ENCODE data around the gene ACSL6.

ACSL6 gene

DNA sequence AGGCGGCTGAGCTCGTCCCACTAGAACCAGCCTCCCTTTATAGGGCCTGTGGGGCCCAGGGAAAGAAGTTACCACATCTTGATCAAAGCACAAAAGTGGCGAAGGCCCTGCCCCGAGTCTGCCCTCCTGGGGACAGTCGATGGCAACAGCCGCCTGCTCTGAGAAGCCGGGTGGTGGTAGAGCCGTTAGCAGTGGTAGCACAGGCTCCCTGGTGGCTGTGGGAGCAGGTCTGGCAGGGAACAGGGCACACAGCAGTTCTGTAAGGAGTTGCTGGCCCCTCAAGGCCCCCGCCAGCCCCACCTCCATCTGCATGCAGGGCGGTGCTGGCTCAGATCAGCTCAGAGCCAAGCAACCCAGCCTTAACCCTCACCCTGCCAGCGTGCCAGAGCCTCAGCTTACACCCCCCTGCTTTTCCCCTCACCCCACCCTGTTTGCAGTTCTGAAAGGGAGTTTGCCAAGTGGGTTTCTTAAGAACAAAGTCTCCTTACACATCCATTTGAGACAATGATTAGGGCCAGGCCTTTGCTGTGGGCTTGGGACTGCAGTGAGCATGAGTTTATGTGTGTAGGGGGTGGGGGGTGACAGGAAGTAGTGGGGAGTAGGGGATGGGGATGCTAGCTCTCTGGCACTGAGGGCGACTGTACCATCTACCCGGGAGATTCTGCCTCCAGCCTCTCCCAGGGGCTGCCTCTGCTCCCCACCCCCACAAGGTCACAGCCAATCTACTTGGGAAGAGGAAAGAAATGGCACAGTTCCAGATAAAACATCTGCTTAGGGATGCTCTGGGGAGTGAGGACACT is 11.8 kb downstream of the ACSL6 start:
- no peak for DNase-seq (ENCODE audit: low spot score)

DNA sequence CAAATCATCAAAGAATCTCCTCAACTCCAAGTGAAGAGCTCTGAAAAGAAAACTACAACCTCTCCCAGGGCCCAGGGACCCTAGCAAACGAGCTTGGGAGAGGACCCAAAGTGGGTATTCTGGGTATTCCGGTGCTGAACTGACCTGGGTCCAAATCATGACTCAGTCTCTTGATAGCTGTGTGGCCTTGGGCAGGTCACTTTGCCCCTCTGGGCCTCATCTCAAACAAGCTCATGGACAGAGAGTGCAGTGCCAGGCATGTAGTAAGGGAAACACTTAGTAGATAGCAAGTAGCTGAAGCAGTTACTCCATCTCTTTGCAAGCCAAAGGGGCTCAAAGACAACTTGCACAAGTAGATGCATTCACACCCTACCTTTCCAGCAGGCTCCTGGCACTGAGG is 12.4 kb downstream of the ACSL6 start:
- no peak for DNase-seq (ENCODE audit: low spot score)

DNA sequence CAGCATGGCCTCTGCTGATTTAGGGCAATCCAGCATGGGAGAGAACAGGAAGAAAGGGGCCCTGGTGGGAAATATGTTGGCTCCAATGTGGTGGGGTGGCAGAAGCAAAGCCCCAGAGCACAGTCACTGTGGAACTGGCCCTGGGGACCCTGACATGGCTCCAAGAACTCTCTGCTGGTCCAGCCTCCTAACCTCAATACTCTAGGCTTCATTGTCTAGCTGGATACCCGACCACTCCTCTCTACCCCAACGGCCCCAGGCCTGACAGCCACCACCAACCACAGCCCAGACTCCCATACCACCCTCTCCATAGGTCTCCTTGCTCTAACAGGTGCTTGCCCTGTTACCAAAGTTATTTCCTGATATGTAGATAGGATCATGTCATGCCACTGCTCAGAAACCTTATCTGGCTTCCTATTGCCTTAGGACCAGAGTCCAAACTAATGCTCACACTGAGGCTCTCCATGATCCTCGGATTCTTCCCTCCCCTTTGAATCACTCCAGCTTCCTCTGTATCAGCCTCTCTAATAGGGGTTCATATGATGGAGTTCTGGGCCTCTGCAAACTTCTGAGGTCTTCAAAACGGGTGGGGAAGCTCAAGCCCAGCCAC is 12.9 kb downstream of the ACSL6 start:
- no peak for DNase-seq (ENCODE audit: low spot score)

- DNase-seq (ENCODE audit: low spot score) = no peak
Observed at GRCh38 chr5:131997727-131998117, 13.7 kb downstream of the ACSL6 start.

DNA sequence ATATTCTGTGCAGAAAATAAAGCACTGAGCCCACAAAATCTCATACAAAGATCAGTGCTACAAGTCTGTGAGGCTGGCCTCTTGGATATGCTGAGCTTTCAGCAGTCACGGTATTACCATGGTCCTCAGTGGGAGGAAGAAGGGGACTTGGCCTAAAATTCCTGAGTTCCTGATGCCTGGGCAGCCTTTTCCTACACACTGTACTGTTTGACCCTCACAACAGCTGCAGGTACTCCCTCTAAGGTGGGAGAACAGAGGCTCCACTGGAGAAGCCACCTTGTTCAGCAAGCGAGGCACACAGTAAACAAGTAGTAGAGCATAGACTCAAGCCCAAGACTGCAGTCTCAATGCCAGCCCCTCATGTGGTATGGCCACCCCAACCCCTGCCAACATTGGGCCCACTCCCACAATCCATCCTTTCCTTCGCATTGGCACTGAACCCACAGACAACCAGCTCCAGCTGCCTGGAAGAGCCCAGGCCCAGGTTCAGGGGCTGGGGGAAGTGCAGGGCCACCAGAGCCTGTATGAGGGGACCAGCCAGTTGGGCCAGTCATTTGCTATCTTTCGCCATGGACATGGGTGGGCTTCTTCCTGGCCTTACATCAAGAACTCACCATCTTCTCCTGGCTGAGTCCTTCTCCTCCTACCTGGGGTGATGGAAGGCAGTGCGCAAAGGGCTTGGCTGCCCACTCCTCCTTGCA is 14.3 kb downstream of the ACSL6 start:
- no peak for DNase-seq (ENCODE audit: low spot score)

- peak; percentile 6 for DNase-seq (ENCODE audit: low spot score)
Observed at GRCh38 chr5:131996210-131997025, 15.0 kb downstream of the ACSL6 start.

GRCh38 chr5:131994533-131995226 is 16.8 kb downstream of the ACSL6 start:
- no peak for DNase-seq (ENCODE audit: low spot score)

- DNase-seq (ENCODE audit: low spot score) = no peak
Observed at GRCh38 chr5:131994090-131994489, 17.4 kb downstream of the ACSL6 start.

DNA sequence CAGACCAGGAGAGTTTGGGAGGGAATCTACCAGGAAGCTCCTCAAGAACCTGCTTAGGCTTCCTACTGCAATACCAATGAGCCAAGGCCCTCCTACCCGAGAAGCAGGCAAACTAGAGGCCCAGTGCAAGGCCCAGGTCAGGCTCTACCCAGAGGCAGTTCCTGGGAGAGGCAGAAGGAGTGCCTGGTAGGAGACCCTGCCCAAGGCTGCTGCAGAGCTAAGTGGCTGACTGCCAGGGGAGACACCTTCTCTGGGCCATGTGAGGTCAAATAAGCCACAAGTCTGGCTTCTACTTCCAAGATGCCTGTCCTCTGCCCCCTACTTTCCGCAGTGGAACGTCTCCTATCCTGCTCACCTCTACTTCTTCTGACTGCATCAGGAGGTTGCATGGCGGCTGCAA is 17.8 kb downstream of the ACSL6 start:
- DNase-seq (ENCODE audit: low spot score) = no peak

GRCh38 chr5:131992370-131992769 is 19.1 kb downstream of the ACSL6 start:
- no peak for DNase-seq (ENCODE audit: low spot score)

DNA sequence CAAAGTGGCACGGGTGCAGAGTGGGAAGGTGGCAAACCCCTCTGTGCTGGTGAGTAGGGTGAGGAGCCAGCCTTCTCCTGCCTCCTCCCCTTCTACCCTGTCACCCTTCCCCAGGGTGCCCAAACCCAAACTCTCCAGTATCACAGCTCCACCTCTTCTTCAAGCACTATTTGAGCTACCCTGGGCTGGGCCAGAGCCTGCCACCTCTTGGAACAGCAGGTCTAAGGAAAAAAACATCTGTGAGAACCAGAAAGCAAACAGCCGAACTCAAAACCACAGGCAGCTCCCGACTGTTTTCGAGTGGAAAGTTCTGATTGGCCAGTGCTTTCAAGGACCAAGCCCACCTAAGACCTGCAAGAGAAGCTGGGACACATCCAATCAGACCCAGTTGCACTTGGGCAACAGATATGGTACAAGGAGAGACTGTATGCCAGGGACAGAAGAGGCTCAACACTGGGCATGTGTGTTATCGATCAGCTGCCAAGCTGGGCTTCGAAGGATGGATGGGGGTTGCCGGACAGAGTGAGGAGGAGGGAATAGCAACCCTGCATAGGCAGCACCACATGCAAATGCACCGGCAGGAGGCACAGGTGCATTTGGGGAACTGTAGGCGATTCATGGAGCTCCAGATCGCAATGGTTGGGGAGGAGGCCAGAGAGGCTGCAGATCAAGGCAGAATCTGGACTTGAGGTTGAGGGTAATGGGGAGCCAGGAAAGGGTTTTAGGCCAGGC is 19.7 kb downstream of the ACSL6 start:
- no peak for DNase-seq (ENCODE audit: low spot score)

DNA sequence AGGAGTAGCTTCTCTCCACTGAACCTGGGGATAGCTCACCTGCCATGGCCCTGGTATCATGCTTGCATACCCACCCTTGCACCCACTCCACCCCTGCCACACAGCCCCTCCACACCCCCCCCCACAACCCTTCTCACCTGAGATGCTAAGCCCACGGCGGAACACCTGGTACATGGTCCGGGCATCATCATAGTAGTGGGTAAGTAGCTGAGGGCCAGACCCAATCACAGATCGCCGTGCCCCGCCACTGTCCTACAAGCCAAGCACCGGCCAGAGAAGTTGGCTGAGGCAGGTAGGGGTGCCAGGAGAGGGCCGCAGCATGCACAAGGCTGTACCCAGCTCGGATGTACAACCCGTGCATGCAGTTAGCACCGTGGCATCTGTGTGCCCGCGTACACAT is 20.7 kb downstream of the ACSL6 start:
- DNase-seq (ENCODE audit: low spot score) = no peak

DNA sequence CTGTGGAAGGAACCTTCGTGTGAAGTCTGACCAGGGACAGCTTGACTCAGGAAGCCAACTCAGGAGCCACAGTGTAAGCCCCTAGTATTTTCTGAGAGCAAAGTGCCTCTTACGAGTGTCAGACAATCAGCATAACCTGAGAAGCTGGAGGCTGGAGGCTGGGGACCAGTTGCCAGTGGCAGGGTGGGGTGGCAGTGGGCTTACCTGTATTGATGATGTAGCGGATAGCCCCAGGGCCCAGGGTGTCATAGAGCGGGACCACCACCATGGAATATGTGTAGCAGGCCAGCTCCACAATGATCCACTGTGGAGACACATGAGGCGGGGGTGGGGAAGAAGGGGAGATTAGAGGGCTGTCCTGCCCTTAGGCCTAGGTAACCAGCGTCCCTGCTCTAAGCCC is 22.9 kb downstream of the ACSL6 start:
- DNase-seq (ENCODE audit: low spot score) = no peak

GRCh38 chr5:131987251-131987650 is 24.2 kb downstream of the ACSL6 start:
- no peak for DNase-seq (ENCODE audit: low spot score)

DNA sequence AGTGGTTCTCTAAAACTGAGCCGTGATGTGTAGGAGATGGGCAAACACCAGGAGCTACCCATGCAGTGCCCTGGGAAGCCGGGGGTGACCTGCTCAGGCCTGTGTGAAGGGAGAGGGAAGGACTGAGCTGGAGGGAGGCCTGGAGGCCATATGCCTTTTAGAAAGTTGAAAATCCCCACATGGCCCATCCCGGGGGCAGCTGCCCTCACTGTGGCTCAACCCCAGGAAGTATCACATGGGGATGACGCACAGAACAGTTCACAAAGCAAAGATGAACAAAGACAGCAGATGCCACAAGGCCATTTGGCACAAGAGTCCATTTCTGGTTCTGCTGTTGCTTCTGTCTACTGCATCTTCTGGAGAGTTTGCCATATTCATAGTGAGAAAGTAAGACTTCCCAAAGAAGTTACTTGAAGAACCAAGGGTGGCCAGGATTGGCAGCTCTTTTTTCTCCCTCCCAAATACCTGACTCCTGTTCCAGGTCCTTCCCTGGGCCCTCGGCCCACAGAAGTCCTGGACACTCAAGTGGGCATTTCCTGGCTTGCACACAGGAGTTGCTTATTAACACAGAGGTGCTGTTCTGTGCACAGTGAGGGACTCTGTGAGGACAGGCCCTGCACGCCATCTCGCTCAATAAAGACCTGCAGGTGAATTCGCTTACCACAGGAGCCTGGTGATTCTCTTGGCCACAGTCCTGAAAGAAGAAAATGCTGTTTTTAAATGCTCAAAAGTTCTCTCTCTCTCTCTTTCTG is 25.1 kb downstream of the ACSL6 start:
- no peak for DNase-seq (ENCODE audit: low spot score)

DNA sequence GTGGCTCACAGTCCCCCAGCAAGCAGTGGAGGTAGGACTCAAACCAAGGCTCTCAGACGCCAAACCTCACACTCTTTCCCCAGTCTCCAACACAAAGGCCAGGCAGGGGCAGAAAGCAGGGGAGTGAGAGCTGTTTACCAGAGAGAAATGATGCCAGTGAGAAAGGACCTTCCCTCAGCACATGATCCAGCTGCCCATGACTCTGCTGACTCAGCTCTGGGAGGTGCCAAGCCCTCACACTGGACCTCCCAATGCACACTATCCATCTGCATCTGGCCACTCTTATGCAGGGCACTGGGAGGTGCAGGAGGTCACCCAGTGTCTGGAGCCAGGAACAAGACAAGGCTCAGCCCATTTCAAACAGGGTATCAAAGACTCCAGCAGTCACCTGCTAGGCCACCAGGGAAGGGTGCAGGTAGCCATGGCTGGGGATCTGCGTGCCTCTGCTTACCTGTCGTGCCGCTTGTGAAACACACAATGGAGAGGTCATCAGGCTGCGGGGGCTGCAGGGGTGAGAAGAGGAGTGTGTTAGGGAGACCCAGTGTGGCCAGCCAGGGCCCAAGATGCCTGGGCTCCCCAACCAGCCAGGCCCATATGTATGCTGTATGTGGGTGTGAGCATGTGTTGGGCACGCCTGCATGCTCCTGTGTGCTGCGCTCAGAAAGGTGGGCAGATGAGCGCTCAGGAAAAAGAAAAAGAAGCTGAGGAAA is 26.3 kb downstream of the ACSL6 start:
- DNase-seq (ENCODE audit: low spot score) = no peak

DNA sequence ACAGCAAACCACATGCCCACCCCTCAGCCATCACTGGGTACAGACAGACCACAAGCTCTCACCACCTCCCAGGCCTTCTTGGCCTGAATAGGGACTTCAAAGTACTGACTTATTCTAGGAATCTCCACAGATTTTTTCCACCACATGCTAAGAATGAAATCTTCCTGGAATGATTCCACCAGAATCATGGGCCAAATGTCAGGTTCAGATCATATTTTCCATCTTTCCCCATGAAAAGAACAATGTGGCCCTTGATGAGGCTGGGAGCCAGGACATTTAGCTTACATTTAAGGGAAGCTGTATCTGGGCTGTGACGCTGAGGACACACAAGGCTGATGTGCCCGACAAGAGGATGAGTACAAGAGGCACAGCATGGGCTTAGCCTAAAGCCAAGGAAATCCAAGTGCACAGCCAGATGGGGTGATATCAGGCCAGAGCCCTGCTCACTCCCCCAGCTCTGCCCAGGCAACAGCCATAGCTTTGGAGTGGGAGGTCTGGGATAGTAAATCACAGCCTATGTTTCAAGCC is 28.1 kb downstream of the ACSL6 start:
- DNase-seq (ENCODE audit: low spot score) = no peak

GRCh38 chr5:131981516-131981915 is 29.9 kb downstream of the ACSL6 start:
- DNase-seq (ENCODE audit: low spot score) = no peak

- no peak for DNase-seq (ENCODE audit: low spot score)
Observed at GRCh38 chr5:131980696-131981095, 30.8 kb downstream of the ACSL6 start.
